KMS-11 (cell line): Measurements from ENCODE around the gene ZNRF1.

Experiments used
- H2AFZ ChIP-seq: fragments of 200-600 bp; sonication (generic); 2 replicates; pipeline ENCODE4 v1.6.1; 2016; ENCODE audit warnings: antibody characterized with exemption, mixed run types, low read depth
- H3K27ac ChIP-seq: fragments of 200-600 bp; sonication (generic); 2 replicates; pipeline ENCODE4 v1.6.1; 2016; ENCODE audit warnings: mild to moderate bottlenecking, mixed run types
- H3K27me3 ChIP-seq: fragments of 200-600 bp; sonication (generic); 2 replicates; pipeline ENCODE4 v1.6.1; 2017; ENCODE audit warnings: mild to moderate bottlenecking, low read depth, mixed run types, moderate library complexity; ENCODE audit not compliant: insufficient read depth
- H3K36me3 ChIP-seq: fragments of 200-600 bp; sonication (generic); 2 replicates; pipeline ENCODE4 v1.6.1; 2017; ENCODE audit warnings: mild to moderate bottlenecking, mixed run types; ENCODE audit not compliant: insufficient read depth
- H3K4me1 ChIP-seq: fragments of 200-600 bp; sonication (generic); 2 replicates; pipeline ENCODE4 v1.6.1; 2016; ENCODE audit warnings: mild to moderate bottlenecking, low read depth, mixed run types; ENCODE audit not compliant: poor library complexity, severe bottlenecking
- H3K4me2 ChIP-seq: fragments of 200-600 bp; sonication (generic); 2 replicates; pipeline ENCODE4 v1.7.0; 2016; ENCODE audit warnings: mild to moderate bottlenecking, mixed run types
- H3K4me3 ChIP-seq: fragments of 200-600 bp; sonication (generic); IDR thresholded peaks from 2 replicates; pipeline ENCODE4 v1.6.1; 2017; ENCODE audit warnings: low read depth, low read length, mixed read lengths; ENCODE audit not compliant: insufficient read depth
- H3K79me2 ChIP-seq: fragments of 200-600 bp; sonication (generic); 2 replicates; pipeline ENCODE4 v1.6.1; 2016; ENCODE audit warnings: low read depth, mixed run types; ENCODE audit not compliant: insufficient read depth
- H3K9ac ChIP-seq: fragments of 200-600 bp; sonication (generic); 2 replicates; pipeline ENCODE4 v1.6.1; 2016; ENCODE audit warnings: mild to moderate bottlenecking, mixed run types
- H4K20me1 ChIP-seq: fragments of 200-600 bp; sonication (generic); 2 replicates; pipeline ENCODE4 v1.6.1; 2016; ENCODE audit warnings: mild to moderate bottlenecking, mixed run types; ENCODE audit not compliant: insufficient read depth
- TF ChIP-seq, protein P1 (sequence below): fragments of 200-600 bp; sonication (generic); conservative IDR thresholded peaks from 2 replicates; pipeline ENCODE4 v1.6.1; 2017; ENCODE audit warnings: low read depth, mild to moderate bottlenecking, antibody characterized with exemption, low read length, moderate library complexity, mixed read lengths

The ZNRF1 gene

GRCh38 chr16:75105306-75106061 is 106.7 kb downstream of the ZNRF1 start:
- Histone ChIP-seq H2AFZ (no peak overlapping the region), H3K4me2 (no peak overlapping the region), H4K20me1 (no peaks in the 10 kb centered on the region), H3K36me3 (no peaks in the 10 kb centered on the region), H3K79me2 (no peaks in the 10 kb centered on the region), H3K4me3 (no peak overlapping the region), H3K4me1 (no peaks in the 10 kb centered on the region), H3K9ac (no peak overlapping the region), H3K27ac (no peak overlapping the region), H3K27me3 (no peaks in the 10 kb centered on the region)
- TF ChIP-seq, protein P1, sequence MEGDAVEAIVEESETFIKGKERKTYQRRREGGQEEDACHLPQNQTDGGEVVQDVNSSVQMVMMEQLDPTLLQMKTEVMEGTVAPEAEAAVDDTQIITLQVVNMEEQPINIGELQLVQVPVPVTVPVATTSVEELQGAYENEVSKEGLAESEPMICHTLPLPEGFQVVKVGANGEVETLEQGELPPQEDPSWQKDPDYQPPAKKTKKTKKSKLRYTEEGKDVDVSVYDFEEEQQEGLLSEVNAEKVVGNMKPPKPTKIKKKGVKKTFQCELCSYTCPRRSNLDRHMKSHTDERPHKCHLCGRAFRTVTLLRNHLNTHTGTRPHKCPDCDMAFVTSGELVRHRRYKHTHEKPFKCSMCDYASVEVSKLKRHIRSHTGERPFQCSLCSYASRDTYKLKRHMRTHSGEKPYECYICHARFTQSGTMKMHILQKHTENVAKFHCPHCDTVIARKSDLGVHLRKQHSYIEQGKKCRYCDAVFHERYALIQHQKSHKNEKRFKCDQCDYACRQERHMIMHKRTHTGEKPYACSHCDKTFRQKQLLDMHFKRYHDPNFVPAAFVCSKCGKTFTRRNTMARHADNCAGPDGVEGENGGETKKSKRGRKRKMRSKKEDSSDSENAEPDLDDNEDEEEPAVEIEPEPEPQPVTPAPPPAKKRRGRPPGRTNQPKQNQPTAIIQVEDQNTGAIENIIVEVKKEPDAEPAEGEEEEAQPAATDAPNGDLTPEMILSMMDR, result no peak

- no peak overlapping the region for H2AFZ ChIP-seq
- H3K9ac ChIP-seq, result no peak overlapping the region
- H4K20me1 ChIP-seq, result no peaks in the 10 kb centered on the region
- no peaks in the 10 kb centered on the region for H3K4me1 ChIP-seq
- H3K4me3 ChIP-seq, result no peak overlapping the region
- no peaks in the 10 kb centered on the region for H3K79me2 ChIP-seq
- TF ChIP-seq, protein P1, result no peak
- no peak overlapping the region for H3K27ac ChIP-seq
- no peaks in the 10 kb centered on the region for H3K36me3 ChIP-seq
- H3K4me2 ChIP-seq, result no peak overlapping the region
- no peaks in the 10 kb centered on the region for H3K27me3 ChIP-seq
Measured at GRCh38 chr16:75106351-75107274, 107.8 kb downstream of the ZNRF1 start.

DNA sequence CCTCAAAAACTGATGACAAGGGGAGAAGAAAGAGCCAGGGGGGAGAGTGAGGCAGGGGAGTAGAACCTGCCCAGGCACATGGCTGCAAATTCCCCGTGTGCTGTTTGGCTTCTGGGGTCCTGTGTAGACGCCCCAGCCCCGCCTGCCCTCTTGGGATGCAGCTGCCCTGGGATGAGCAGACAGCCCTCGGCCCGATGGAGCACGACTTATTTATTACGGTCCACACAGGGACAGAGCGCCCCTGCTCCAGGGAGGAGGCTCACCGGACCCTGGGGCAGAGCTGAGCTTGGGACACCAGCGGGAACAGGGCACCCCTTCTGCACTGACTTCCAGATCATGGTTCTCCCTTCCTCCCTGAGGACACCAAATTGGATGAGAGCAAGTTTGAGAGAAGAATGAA is 108.7 kb downstream of the ZNRF1 start:
- Histone ChIP-seq H3K27me3 (no peaks in the 10 kb centered on the region), H3K27ac (no peak overlapping the region), H3K9ac (no peak overlapping the region), H2AFZ (no peak overlapping the region), H3K4me1 (no peaks in the 10 kb centered on the region), H3K4me2 (no peak overlapping the region), H3K4me3 (no peak overlapping the region), H3K36me3 (no peaks in the 10 kb centered on the region), H3K79me2 (no peaks in the 10 kb centered on the region), H4K20me1 (no peaks in the 10 kb centered on the region)
- TF ChIP-seq, protein P1, result no peak

DNA sequence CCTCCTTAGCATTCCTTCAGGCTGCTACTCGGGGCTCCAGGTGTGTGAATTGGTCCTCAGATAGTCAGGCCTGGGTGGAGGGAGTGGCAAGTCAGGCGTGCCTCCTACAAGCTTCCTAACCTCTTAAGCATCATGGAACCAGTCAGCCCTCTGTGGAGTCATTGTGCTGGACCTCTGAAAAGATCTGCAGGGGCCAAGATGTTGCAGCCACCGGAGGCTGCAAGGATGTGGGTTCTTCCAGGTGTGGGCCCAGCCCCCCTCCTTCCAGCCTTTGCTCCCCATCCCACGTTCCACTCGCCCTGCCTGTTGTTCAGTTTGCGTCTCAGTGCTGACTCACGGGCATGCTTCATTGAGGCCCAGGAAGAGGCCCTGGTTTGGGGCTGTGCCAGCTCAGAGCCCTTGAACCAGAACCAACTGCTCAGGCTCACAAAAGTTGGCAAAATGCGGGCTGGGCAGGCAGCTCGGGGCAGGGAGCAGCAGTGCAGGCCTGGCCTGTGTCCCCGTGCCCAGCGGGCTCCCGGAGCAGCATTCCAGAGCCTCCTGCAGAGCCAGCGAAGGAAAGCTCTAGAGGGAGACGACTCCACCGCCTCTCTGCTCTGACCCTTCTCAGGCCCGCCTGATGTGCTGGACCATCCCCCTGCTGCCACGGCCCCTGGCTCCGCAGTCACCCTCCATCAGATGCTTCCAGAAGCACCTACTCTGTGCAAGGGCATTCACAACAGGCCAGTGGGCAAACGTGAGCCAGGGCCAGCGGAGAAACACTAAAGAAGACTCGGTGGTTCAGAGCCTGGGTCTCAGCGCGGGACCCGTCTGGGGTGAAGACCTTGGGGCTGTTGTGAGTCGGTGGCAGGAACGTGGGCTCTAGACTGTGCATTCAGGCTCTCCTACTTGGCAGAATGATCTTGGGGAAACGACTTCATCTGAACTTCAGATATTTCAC is 110.2 kb downstream of the ZNRF1 start:
- Histone ChIP-seq H3K36me3 (no peaks in the 10 kb centered on the region), H3K4me2 (no peak overlapping the region), H4K20me1 (no peaks in the 10 kb centered on the region), H3K9ac (no peak overlapping the region), H3K27me3 (no peaks in the 10 kb centered on the region), H3K4me1 (no peaks in the 10 kb centered on the region), H3K4me3 (no peak overlapping the region), H3K79me2 (no peaks in the 10 kb centered on the region), H2AFZ (no peak overlapping the region), H3K27ac (no peak overlapping the region)
- TF ChIP-seq, protein P1, result no peak
